ENCODE measurements around the gene PRR13. TPM values are rescaled to one million over a fixed set of nuclear protein-coding genes. Genes with fewer than 3 reads are reported as not detected.
"Not testable (repeated sequence)": the region's sequence is repeated elsewhere in the genome, so short reads cannot be mapped to it uniquely, and the experiment has no call there.

Gene PRR13
- total and polyA plus RNA-seq, 9 donors: 15.8 to 59.1 (median 46.2) TPM

- peaks cover 2% of the 10 kb centered on the region for H3K4me1 ChIP-seq (ENCODE audit: control insufficient read depth, insufficient read depth, low read length)
- no peak for DNase-seq
- whole genome bisulfite sequencing (ENCODE audit: insufficient coverage): 90% methylated on average over 2 of the region's 12 CpGs
Measured at GRCh38 chr12:53480491-53481442, 39.2 kb downstream of the PRR13 start.

GRCh38 chr12:53481458-53481857, 39.9 kb downstream of the PRR13 start:
- H3K27me3 ChIP-seq (ENCODE audit: control insufficient read depth, insufficient read depth, low read length); H3K4me3 ChIP-seq (ENCODE audit: low read length); H3K9me3 ChIP-seq (replicated peaks; ENCODE audit: control insufficient read depth, low read depth, low read length); DNase-seq; H3K27ac ChIP-seq (ENCODE audit: low read length); H3K4me1 ChIP-seq (ENCODE audit: control insufficient read depth, insufficient read depth, low read length): not testable (repeated sequence)
- WGBS (ENCODE audit: insufficient coverage): 43% methylated on average over 5 of the region's 6 CpGs
- H3K36me3 ChIP-seq (ENCODE audit: control insufficient read depth, insufficient read depth, low read length): peaks cover 82% of the 10 kb centered on the region

More at GRCh38 chr12:53480491-53481442, 39.2 kb downstream of the PRR13 start:
- no peaks in the 10 kb centered on the region for H3K9me3 ChIP-seq (replicated peaks; ENCODE audit: control insufficient read depth, low read depth, low read length)
- no peaks in the 10 kb centered on the region for H3K27me3 ChIP-seq (ENCODE audit: control insufficient read depth, insufficient read depth, low read length)
- no peak overlapping the region for H3K27ac ChIP-seq (ENCODE audit: low read length)
- no peak overlapping the region for H3K4me3 ChIP-seq (ENCODE audit: low read length)
- peaks cover 80% of the 10 kb centered on the region for H3K36me3 ChIP-seq (ENCODE audit: control insufficient read depth, insufficient read depth, low read length)

- peaks cover 82% of the 10 kb centered on the region for H3K36me3 ChIP-seq (ENCODE audit: control insufficient read depth, insufficient read depth, low read length)
- H3K4me1 ChIP-seq (ENCODE audit: control insufficient read depth, insufficient read depth, low read length): peaks cover 2% of the 10 kb centered on the region
- H3K27me3 ChIP-seq (ENCODE audit: control insufficient read depth, insufficient read depth, low read length): no peaks in the 10 kb centered on the region
- no peak overlapping the region for H3K27ac ChIP-seq (ENCODE audit: low read length)
- DNase-seq: no peak
- WGBS (ENCODE audit: insufficient coverage): 85% methylated on average over 3 of the region's 9 CpGs
- H3K4me3 ChIP-seq (ENCODE audit: low read length): no peak overlapping the region
- no peaks in the 10 kb centered on the region for H3K9me3 ChIP-seq (replicated peaks; ENCODE audit: control insufficient read depth, low read depth, low read length)
Measured at GRCh38 chr12:53481939-53482586, 40.5 kb downstream of the PRR13 start.

- no peak overlapping the region for H3K4me3 ChIP-seq (ENCODE audit: low read length)
- no peaks in the 10 kb centered on the region for H3K27me3 ChIP-seq (ENCODE audit: control insufficient read depth, insufficient read depth, low read length)
- H3K27ac ChIP-seq (ENCODE audit: low read length): no peak overlapping the region
- peaks cover 2% of the 10 kb centered on the region for H3K4me1 ChIP-seq (ENCODE audit: control insufficient read depth, insufficient read depth, low read length)
- no peak for DNase-seq
- H3K9me3 ChIP-seq (replicated peaks; ENCODE audit: control insufficient read depth, low read depth, low read length): no peaks in the 10 kb centered on the region
- 64% methylated on average over 10 of the region's 18 CpGs for WGBS (ENCODE audit: insufficient coverage)
- H3K36me3 ChIP-seq (ENCODE audit: control insufficient read depth, insufficient read depth, low read length): peaks cover 87% of the 10 kb centered on the region
Measured at GRCh38 chr12:53482626-53483168, 41.2 kb downstream of the PRR13 start.

- Histone ChIP-seq H3K4me1 (ENCODE audit: control insufficient read depth, insufficient read depth, low read length) (peaks cover 2% of the 10 kb centered on the region), H3K9me3 (replicated peaks; ENCODE audit: control insufficient read depth, low read depth, low read length) (no peaks in the 10 kb centered on the region), H3K36me3 (ENCODE audit: control insufficient read depth, insufficient read depth, low read length) (peaks cover 86% of the 10 kb centered on the region), H3K4me3 (ENCODE audit: low read length) (no peak overlapping the region), H3K27ac (ENCODE audit: low read length) (no peak overlapping the region), H3K27me3 (ENCODE audit: control insufficient read depth, insufficient read depth, low read length) (no peaks in the 10 kb centered on the region)
- DNase-seq: no peak
- 91% methylated on average over 4 of the region's 9 CpGs for WGBS (ENCODE audit: insufficient coverage)
Measured at GRCh38 chr12:53483225-53483978, 41.9 kb downstream of the PRR13 start.

- no peak for DNase-seq
Measured at GRCh38 chr12:53483979-53484377, 42.4 kb downstream of the PRR13 start.

GRCh38 chr12:53484686-53485575, 43.4 kb downstream of the PRR13 start:
- peaks cover 2% of the 10 kb centered on the region for H3K4me1 ChIP-seq (ENCODE audit: control insufficient read depth, insufficient read depth, low read length)
- peaks cover 74% of the 10 kb centered on the region for H3K36me3 ChIP-seq (ENCODE audit: control insufficient read depth, insufficient read depth, low read length)
- 100% methylated on average over 3 of the region's 10 CpGs for WGBS (ENCODE audit: insufficient coverage)
- no peak for DNase-seq
- no peak overlapping the region for H3K4me3 ChIP-seq (ENCODE audit: low read length)
- H3K27me3 ChIP-seq (ENCODE audit: control insufficient read depth, insufficient read depth, low read length): no peaks in the 10 kb centered on the region
- no peak overlapping the region for H3K27ac ChIP-seq (ENCODE audit: low read length)
- H3K9me3 ChIP-seq (replicated peaks; ENCODE audit: control insufficient read depth, low read depth, low read length): no peaks in the 10 kb centered on the region

More at GRCh38 chr12:53483979-53484377, 42.4 kb downstream of the PRR13 start:
- Histone ChIP-seq H3K9me3 (replicated peaks; ENCODE audit: control insufficient read depth, low read depth, low read length) (no peaks in the 10 kb centered on the region), H3K27ac (ENCODE audit: low read length) (no peak overlapping the region), H3K4me1 (ENCODE audit: control insufficient read depth, insufficient read depth, low read length) (peaks cover 2% of the 10 kb centered on the region), H3K4me3 (ENCODE audit: low read length) (no peak overlapping the region), H3K36me3 (ENCODE audit: control insufficient read depth, insufficient read depth, low read length) (peaks cover 81% of the 10 kb centered on the region), H3K27me3 (ENCODE audit: control insufficient read depth, insufficient read depth, low read length) (no peaks in the 10 kb centered on the region)
- WGBS (ENCODE audit: insufficient coverage): 75% methylated on average over 2 of the region's 4 CpGs

GRCh38 chr12:53485955-53486735, 44.6 kb downstream of the PRR13 start:
- Histone ChIP-seq H3K27me3 (ENCODE audit: control insufficient read depth, insufficient read depth, low read length) (no peaks in the 10 kb centered on the region), H3K9me3 (replicated peaks; ENCODE audit: control insufficient read depth, low read depth, low read length) (no peaks in the 10 kb centered on the region), H3K4me3 (ENCODE audit: low read length) (no peak overlapping the region), H3K27ac (ENCODE audit: low read length) (no peak overlapping the region), H3K4me1 (ENCODE audit: control insufficient read depth, insufficient read depth, low read length) (no peaks in the 10 kb centered on the region), H3K36me3 (ENCODE audit: control insufficient read depth, insufficient read depth, low read length) (peaks cover 63% of the 10 kb centered on the region)
- 96% methylated on average over 8 of the region's 10 CpGs for WGBS (ENCODE audit: insufficient coverage)
- no peak for DNase-seq
